NCI-H2227 (cell line): Measurements from ENCODE around the gene TRIM3.

Experiments used
- DNase-seq: peaks from one replicate; lab custom pipeline; 2025; ENCODE audit not compliant: unreplicated experiment; lab: John Stamatoyannopoulos, UW

The TRIM3 gene

GRCh38 chr11:6442441-6442840 is 31.3 kb downstream of the TRIM3 start:
- no peak for DNase-seq

GRCh38 chr11:6440906-6441358 is 32.8 kb downstream of the TRIM3 start, which contains the start of gene HPX:
Gene HPX, minus strand, starts transcription at chr11:6440987. Its CDS starts 24 bp downstream, at chr11:6440963.
- DNase-seq: no peak

GRCh38 chr11:6438979-6439571 is 34.7 kb downstream of the TRIM3 start:
- DNase-seq: peak; percentile 39

GRCh38 chr11:6437993-6438392 is 35.7 kb downstream of the TRIM3 start:
- no peak for DNase-seq

GRCh38 chr11:6437423-6437822 is 36.3 kb downstream of the TRIM3 start:
- no peak for DNase-seq

GRCh38 chr11:6433998-6434660 is 39.6 kb downstream of the TRIM3 start:
- no peak for DNase-seq

GRCh38 chr11:6431861-6432260 is 41.9 kb downstream of the TRIM3 start:
- DNase-seq: no peak

GRCh38 chr11:6427516-6427915 is 46.2 kb downstream of the TRIM3 start:
- no peak for DNase-seq

GRCh38 chr11:6420677-6421076 is 53.1 kb downstream of the TRIM3 start:
- no peak for DNase-seq

- peak; percentile 89 for DNase-seq
Observed at GRCh38 chr11:6419009-6419631, 54.6 kb downstream of the TRIM3 start, which contains the start of gene APBB1. Gene APBB1, minus strand, starts transcription at chr11:6419094. Its CDS starts 7,747 bp downstream, at chr11:6411347.

- DNase-seq: no peak
Observed at GRCh38 chr11:6418557-6419008, 55.2 kb downstream of the TRIM3 start.

- DNase-seq: peak; percentile 37
Observed at GRCh38 chr11:6417907-6418556, 55.7 kb downstream of the TRIM3 start.

- DNase-seq: no peak
Observed at GRCh38 chr11:6415797-6416196, 57.9 kb downstream of the TRIM3 start.

- no peak for DNase-seq
Observed at GRCh38 chr11:6414874-6415328, 58.8 kb downstream of the TRIM3 start.

- DNase-seq: no peak
Observed at GRCh38 chr11:6413791-6414201, 59.9 kb downstream of the TRIM3 start.

- DNase-seq: no peak
Observed at GRCh38 chr11:6411594-6412031, 62.1 kb downstream of the TRIM3 start.

GRCh38 chr11:6410695-6411430 is 62.9 kb downstream of the TRIM3 start:
- DNase-seq: no peak

- no peak for DNase-seq
Observed at GRCh38 chr11:6406370-6406769, 67.4 kb downstream of the TRIM3 start.

- DNase-seq: no peak
Observed at GRCh38 chr11:6405846-6406245, 67.9 kb downstream of the TRIM3 start.

- peak; percentile 92 for DNase-seq
Observed at GRCh38 chr11:6405052-6405667, 68.6 kb downstream of the TRIM3 start.
